WTC11 (cell line): ENCODE data around the gene FBXO21. TPM values are rescaled to one million over a fixed set of nuclear protein-coding genes. Genes with fewer than 3 reads are reported as not detected.

Source experiments
- GTF2I ChIP-seq: fragments of 250-450 bp; sonication (Bioruptor Pico); conservative IDR thresholded peaks from 2 replicates; pipeline ENCODE4 v1.4.0; 2021; ENCODE audit warnings: mild to moderate bottlenecking
- KAT7 ChIP-seq: sonication (generic); formaldehyde crosslinking; IDR thresholded peaks from 2 replicates; pipeline ENCODE4 v1.8.1; 2023; ENCODE audit warnings: missing genetic modification reagents, mild to moderate bottlenecking, borderline replicate concordance
- NFYB ChIP-seq: sonication (generic); formaldehyde crosslinking; conservative IDR thresholded peaks from 2 replicates; pipeline ENCODE4 v1.8.0; 2022; ENCODE audit warnings: low read depth, missing genetic modification reagents
- NR3C1 ChIP-seq: sonication (generic); formaldehyde crosslinking; conservative IDR thresholded peaks from 2 replicates; pipeline ENCODE4 v1.8.1; 2023; ENCODE audit warnings: low read depth, mild to moderate bottlenecking, missing genetic modification reagents
- PRDM15 ChIP-seq: sonication (generic); formaldehyde crosslinking; IDR thresholded peaks from 2 replicates; pipeline ENCODE4 v1.8.0; 2022; ENCODE audit warnings: missing genetic modification reagents
- PREB ChIP-seq: sonication (generic); formaldehyde crosslinking; IDR thresholded peaks from 2 replicates; pipeline ENCODE4 v1.8.1; 2022; ENCODE audit warnings: mild to moderate bottlenecking, missing genetic modification reagents, moderate library complexity, borderline replicate concordance
- RORB ChIP-seq: fragments of 250-450 bp; sonication (Bioruptor Pico); IDR thresholded peaks from 2 replicates; pipeline ENCODE4 v1.9.0; 2021; ENCODE audit warnings: mild to moderate bottlenecking
- TCF7 ChIP-seq: sonication (generic); formaldehyde crosslinking; IDR thresholded peaks from 2 replicates; pipeline ENCODE4 v1.8.0; 2022; ENCODE audit warnings: mild to moderate bottlenecking, low read depth, missing genetic modification reagents, moderate library complexity
- USF2 ChIP-seq: sonication (generic); formaldehyde crosslinking; IDR thresholded peaks from 2 replicates; pipeline ENCODE4 v1.8.1; 2023; ENCODE audit warnings: mild to moderate bottlenecking, missing genetic modification reagents, moderate library complexity
- ZBTB21 ChIP-seq: sonication (generic); formaldehyde crosslinking; IDR thresholded peaks from 2 replicates; pipeline ENCODE4 v1.8.1; 2023; ENCODE audit warnings: mild to moderate bottlenecking, missing genetic modification reagents, borderline replicate concordance
- ZNF263 ChIP-seq: sonication (generic); formaldehyde crosslinking; IDR thresholded peaks from 2 replicates; pipeline ENCODE4 v1.8.1; 2022; ENCODE audit warnings: low read depth, mild to moderate bottlenecking, moderate library complexity, missing genetic modification reagents
- ZNF317 ChIP-seq: sonication (generic); formaldehyde crosslinking; IDR thresholded peaks from 2 replicates; pipeline ENCODE4 v1.8.1; 2023; ENCODE audit warnings: low read depth, mild to moderate bottlenecking, moderate library complexity, missing genetic modification reagents, borderline replicate concordance
- ZNF423 ChIP-seq: fragments of 250-450 bp; sonication (Bioruptor Pico); IDR thresholded peaks from 2 replicates; pipeline ENCODE4 v2.1.2; 2022; ENCODE audit warnings: mild to moderate bottlenecking, moderate library complexity
- ZSCAN18 ChIP-seq: fragments of 250-450 bp; sonication (Bioruptor Pico); IDR thresholded peaks from 2 replicates; pipeline ENCODE4 v2.1.2; 2022; ENCODE audit warnings: mild to moderate bottlenecking, moderate library complexity
- total RNA-seq: library from RNA; stranded (reverse); gene quantifications from 3 replicates; pipeline ENCODE4 v1.2.3, GENCODE V29; 2021
- TF ChIP-seq, protein P1 (sequence below): fragments of 250-450 bp; sonication (Bioruptor Pico); IDR thresholded peaks from 2 replicates; pipeline ENCODE4 v1.9.0; 2021; ENCODE audit warnings: mild to moderate bottlenecking, borderline replicate concordance
- TF ChIP-seq, protein P2 (sequence below): fragments of 200-600 bp; IDR thresholded peaks from 2 replicates; pipeline ENCODE4 v1.8.0; 2022; ENCODE audit warnings: antibody characterized with exemption
- TF ChIP-seq, protein P3 (sequence below): sonication (generic); formaldehyde crosslinking; IDR thresholded peaks from 2 replicates; pipeline ENCODE4 v1.8.1; 2023; ENCODE audit warnings: mild to moderate bottlenecking, moderate library complexity, missing genetic modification reagents
- TF ChIP-seq, protein P4 (sequence below): sonication (generic); formaldehyde crosslinking; conservative IDR thresholded peaks from 2 replicates; pipeline ENCODE4 v1.8.1; 2022; ENCODE audit warnings: mild to moderate bottlenecking, missing genetic modification reagents

FBXO21 gene
- total RNA-seq, 1 experiment from 2014 or later, result 60.3 TPM

DNA sequence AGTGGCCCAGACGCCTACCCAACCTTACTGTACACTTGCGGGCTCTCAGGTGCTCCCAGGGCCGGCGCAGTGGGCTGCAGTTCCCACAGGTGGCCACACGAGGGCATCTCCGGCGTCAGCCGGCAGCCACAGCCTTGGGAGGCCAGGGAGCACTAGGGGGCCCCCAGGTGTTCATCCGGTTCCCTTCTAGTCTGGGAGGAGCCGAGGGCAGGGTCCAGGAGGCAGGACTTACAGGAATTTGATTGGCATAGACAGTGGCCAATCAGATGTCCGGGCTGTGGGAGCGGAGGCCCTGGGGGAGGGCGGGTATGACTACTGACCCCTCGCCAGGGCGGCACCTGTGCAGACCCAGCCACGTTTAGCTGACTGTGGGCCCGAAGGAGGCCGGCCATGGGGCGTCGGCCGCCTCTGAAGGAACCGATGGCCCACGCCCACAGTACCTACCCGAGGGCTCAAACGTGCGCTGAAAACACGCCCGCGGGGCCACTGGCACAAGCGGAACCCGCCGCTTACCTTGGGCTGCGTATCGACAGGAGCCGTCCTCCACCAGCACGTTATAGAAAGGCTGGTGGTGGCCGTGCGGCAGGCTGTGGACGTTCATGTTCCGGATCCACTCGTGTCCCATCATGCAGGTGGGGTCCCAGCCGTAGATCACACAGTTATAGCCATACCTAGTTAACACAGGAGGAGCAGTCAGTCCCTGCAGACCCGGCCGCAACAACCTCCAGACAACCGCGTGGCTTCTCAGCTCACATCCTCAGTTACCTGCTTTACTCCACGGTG is 34.8 kb downstream of the FBXO21 start (continued):
- TF ChIP-seq, protein P1, sequence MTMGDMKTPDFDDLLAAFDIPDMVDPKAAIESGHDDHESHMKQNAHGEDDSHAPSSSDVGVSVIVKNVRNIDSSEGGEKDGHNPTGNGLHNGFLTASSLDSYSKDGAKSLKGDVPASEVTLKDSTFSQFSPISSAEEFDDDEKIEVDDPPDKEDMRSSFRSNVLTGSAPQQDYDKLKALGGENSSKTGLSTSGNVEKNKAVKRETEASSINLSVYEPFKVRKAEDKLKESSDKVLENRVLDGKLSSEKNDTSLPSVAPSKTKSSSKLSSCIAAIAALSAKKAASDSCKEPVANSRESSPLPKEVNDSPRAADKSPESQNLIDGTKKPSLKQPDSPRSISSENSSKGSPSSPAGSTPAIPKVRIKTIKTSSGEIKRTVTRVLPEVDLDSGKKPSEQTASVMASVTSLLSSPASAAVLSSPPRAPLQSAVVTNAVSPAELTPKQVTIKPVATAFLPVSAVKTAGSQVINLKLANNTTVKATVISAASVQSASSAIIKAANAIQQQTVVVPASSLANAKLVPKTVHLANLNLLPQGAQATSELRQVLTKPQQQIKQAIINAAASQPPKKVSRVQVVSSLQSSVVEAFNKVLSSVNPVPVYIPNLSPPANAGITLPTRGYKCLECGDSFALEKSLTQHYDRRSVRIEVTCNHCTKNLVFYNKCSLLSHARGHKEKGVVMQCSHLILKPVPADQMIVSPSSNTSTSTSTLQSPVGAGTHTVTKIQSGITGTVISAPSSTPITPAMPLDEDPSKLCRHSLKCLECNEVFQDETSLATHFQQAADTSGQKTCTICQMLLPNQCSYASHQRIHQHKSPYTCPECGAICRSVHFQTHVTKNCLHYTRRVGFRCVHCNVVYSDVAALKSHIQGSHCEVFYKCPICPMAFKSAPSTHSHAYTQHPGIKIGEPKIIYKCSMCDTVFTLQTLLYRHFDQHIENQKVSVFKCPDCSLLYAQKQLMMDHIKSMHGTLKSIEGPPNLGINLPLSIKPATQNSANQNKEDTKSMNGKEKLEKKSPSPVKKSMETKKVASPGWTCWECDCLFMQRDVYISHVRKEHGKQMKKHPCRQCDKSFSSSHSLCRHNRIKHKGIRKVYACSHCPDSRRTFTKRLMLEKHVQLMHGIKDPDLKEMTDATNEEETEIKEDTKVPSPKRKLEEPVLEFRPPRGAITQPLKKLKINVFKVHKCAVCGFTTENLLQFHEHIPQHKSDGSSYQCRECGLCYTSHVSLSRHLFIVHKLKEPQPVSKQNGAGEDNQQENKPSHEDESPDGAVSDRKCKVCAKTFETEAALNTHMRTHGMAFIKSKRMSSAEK, result no peak
- TF ChIP-seq NR3C1 (CRISPR knock-in tag) (no peak), PRDM15 (CRISPR knock-in tag) (no peak), TCF7 (CRISPR knock-in tag) (no peak), GTF2I (no peak), ZBTB21 (CRISPR knock-in tag) (no peak), KAT7 (no peak), USF2 (CRISPR knock-in tag) (no peak), PREB (no peak), ZNF423 (0 out of 2 replicates have a peak, but pooled peaks have one; percentile 14), RORB (CRISPR knock-in tag) (no peak), ZSCAN18 (CRISPR knock-in tag) (no peak), ZNF263 (CRISPR knock-in tag) (0 out of 2 replicates have a peak, but pooled peaks have one; percentile 32), NFYB (CRISPR knock-in tag) (peak; percentile 94), ZNF317 (CRISPR knock-in tag) (no peak)
- TF ChIP-seq, protein P2, sequence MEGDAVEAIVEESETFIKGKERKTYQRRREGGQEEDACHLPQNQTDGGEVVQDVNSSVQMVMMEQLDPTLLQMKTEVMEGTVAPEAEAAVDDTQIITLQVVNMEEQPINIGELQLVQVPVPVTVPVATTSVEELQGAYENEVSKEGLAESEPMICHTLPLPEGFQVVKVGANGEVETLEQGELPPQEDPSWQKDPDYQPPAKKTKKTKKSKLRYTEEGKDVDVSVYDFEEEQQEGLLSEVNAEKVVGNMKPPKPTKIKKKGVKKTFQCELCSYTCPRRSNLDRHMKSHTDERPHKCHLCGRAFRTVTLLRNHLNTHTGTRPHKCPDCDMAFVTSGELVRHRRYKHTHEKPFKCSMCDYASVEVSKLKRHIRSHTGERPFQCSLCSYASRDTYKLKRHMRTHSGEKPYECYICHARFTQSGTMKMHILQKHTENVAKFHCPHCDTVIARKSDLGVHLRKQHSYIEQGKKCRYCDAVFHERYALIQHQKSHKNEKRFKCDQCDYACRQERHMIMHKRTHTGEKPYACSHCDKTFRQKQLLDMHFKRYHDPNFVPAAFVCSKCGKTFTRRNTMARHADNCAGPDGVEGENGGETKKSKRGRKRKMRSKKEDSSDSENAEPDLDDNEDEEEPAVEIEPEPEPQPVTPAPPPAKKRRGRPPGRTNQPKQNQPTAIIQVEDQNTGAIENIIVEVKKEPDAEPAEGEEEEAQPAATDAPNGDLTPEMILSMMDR, result peak; percentile 98
- TF ChIP-seq, protein P3, sequence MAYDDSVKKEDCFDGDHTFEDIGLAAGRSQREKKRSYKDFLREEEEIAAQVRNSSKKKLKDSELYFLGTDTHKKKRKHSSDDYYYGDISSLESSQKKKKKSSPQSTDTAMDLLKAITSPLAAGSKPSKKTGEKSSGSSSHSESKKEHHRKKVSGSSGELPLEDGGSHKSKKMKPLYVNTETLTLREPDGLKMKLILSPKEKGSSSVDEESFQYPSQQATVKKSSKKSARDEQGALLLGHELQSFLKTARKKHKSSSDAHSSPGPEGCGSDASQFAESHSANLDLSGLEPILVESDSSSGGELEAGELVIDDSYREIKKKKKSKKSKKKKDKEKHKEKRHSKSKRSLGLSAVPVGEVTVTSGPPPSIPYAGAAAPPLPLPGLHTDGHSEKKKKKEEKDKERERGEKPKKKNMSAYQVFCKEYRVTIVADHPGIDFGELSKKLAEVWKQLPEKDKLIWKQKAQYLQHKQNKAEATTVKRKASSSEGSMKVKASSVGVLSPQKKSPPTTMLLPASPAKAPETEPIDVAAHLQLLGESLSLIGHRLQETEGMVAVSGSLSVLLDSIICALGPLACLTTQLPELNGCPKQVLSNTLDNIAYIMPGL (CRISPR knock-in tag), result peak; percentile 70
- TF ChIP-seq, protein P4, sequence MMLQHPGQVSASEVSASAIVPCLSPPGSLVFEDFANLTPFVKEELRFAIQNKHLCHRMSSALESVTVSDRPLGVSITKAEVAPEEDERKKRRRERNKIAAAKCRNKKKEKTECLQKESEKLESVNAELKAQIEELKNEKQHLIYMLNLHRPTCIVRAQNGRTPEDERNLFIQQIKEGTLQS (CRISPR knock-in tag), result no peak
